GM12891 (cell line): ENCODE measurements around the gene RIPPLY3.
"Not testable (repeated sequence)": the region's sequence is repeated elsewhere in the genome, so short reads cannot be mapped to it uniquely, and the experiment has no call there.

Experiments
- DNase-seq: peaks from one replicate; pipeline ENCODE4 v3.0.0; 2011; ENCODE audit warnings: low spot score; ENCODE audit not compliant: insufficient read length
- FAIRE-seq: peaks from 2 replicates; lab custom pipeline; 2011; peaks lifted over from hg19 to GRCh38; lab: Jason Lieb, UNC
- PAX5 ChIP-seq: IDR thresholded peaks from 2 replicates; pipeline ENCODE4 v1.6.1; 2011; ENCODE audit warnings: low read length, moderate library complexity, mild to moderate bottlenecking; ENCODE audit not compliant: insufficient read depth, severe bottlenecking
- POLR2A ChIP-seq: IDR thresholded peaks from 2 replicates; pipeline ENCODE4 v1.6.1; 2011; ENCODE audit warnings: low read depth, low read length, control low read depth
- POLR2AphosphoS5 ChIP-seq: IDR thresholded peaks from 2 replicates; pipeline ENCODE4 v1.6.1; 2011; ENCODE audit warnings: low read depth, low read length, control low read depth
- POU2F2 ChIP-seq: IDR thresholded peaks from 2 replicates; pipeline ENCODE4 v1.6.1; 2011; ENCODE audit warnings: low read depth, mild to moderate bottlenecking, control low read depth, low read length, moderate library complexity
- SPI1 ChIP-seq: IDR thresholded peaks from 2 replicates; pipeline ENCODE4 v1.6.1; 2011; ENCODE audit warnings: low read depth, low read length, control low read depth
- TAF1 ChIP-seq: IDR thresholded peaks from 2 replicates; pipeline ENCODE4 v1.6.1; 2011; ENCODE audit warnings: low read depth, low read length, control low read depth

Gene RIPPLY3

GRCh38 chr21:37044643-37045042 lies 38.1 kb downstream of the RIPPLY3 start:
- FAIRE-seq (no peak), DNase-seq (no peak)
- TF ChIP-seq PAX5 = no peak
- no peak for TF ChIP-seq SPI1
- no peak for TF ChIP-seq POLR2A
- no peak for TF ChIP-seq POLR2AphosphoS5
- no peak for TF ChIP-seq TAF1
- TF ChIP-seq POU2F2 = no peak

GRCh38 chr21:37045149-37045548 lies 38.6 kb downstream of the RIPPLY3 start:
- TF ChIP-seq SPI1 (no peak), POU2F2 (no peak), PAX5 (no peak), TAF1 (no peak), POLR2A (no peak), POLR2AphosphoS5 (no peak)
- DNase-seq = peak; percentile 35
- peak; percentile 71 for FAIRE-seq

DNA sequence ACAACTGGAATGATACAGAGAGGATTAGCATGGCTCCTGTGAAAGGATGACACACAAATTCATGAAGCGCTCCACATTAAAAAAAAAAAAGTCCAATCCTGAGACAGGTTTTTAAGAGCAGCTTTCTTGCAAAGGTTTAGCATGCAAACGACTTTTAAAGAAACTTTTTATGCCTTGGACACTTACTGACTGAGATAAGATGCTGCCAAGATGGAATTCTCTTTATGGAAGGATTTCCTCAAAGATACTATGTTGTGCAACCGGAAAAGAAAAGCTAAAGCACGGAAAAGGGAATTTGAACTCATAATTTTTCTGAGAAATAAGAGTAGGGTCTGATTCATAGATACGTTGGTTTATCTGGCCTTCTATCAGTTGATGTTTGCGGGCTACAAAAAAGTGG lies 39.1 kb downstream of the RIPPLY3 start:
- FAIRE-seq (no peak), DNase-seq (no peak)
- TF ChIP-seq TAF1 (no peak), POLR2AphosphoS5 (no peak), PAX5 (no peak), SPI1 (no peak), POU2F2 (no peak), POLR2A (no peak)

DNA sequence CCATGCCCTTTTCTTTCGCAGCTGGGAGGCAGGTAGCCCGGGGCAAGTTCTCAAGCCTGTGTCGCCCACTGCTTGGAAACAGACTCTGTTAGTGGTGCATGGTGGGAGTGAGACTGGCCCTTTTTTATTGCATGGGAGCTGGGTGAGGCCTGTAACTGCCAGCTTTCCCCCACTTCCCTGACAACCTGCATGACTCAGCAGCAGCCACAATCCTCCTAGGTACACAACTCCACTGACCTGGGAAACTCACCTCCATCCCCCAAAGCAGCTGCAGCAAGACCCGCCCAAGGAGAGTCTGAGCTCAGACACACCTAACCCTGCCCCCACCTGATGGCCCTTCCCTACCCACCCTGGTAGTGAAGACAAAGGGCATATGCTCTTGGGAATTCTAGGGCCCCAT lies 40.6 kb downstream of the RIPPLY3 start:
- TF ChIP-seq TAF1 (no peak), POLR2AphosphoS5 (no peak), PAX5 (no peak), POLR2A (no peak)
- DNase-seq (no peak), FAIRE-seq (no peak)

DNA sequence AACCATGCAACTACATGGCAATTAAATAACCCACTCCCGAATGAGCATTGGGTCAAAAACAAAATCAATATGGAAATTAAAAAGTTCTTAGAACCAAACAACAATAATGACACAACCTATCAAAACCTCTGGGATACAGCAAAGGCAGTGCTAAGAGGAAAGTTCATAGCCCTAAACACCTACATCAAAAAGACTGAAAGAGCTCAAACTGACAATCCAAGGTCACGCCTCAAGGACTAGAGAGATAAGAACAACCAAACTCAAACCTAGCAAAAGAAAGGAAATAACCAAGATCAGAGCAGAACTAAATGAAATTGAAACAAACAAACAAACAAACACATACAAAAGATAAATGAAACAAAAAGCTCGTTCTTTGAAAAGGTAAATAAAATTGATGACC lies 43.2 kb downstream of the RIPPLY3 start:
- DNase-seq, FAIRE-seq: not testable (repeated sequence)

DNA sequence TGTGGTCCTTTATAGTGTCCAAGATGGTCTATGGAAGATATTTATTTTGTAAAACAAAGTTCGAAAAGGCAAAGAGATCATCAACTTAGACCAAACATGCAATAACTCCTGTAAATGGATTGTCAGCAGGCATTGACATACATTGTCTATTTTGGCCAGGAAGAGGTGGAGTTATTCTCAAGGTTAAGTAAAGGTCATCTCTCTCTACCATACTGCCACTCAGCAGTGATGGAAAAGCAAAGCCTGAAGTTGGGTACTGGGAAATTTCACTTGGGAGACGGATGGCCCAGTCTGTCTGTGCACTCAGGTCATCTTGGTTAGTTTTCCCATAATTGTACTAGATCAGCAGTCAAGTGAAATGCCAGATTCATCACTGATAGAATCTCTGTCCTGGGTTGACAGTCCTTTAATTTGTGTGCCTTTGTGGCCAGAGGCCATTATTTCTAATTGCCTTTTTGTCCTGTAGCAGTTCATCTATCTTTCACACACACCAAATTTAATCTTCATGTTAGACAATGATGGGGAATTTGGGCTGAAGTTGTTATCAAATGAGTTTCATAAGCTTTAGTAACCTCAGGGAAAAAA lies 48.9 kb downstream of the RIPPLY3 start:
- DNase-seq = no peak
- no peak for TF ChIP-seq POLR2A
- TF ChIP-seq POU2F2 = no peak
- TF ChIP-seq POLR2AphosphoS5 = no peak
- TF ChIP-seq SPI1 = no peak
- no peak for TF ChIP-seq TAF1
- TF ChIP-seq PAX5 = no peak
- FAIRE-seq = no peak

DNA sequence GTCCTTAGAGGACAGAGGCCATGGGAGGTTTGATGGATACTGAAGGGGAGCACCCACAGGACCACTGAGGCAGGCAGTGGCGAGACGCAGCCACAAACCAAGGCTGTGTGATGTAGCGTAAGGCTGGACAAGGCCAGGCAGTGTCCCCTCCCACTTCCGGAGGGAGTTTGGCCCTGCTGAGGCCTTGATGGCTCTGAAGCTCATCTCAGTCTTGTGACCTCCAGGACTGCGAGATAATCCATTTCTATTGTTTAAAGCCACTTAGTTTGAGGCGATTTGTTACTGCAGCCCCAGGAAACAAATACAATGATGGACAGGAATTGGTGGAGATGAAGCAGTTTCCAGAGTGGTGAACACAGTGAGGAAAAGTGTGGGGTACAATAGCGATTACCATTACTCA lies 51.1 kb downstream of the RIPPLY3 start:
- no peak for TF ChIP-seq TAF1
- TF ChIP-seq POLR2A = no peak
- TF ChIP-seq POLR2AphosphoS5 = no peak
- no peak for TF ChIP-seq PAX5
- no peak for TF ChIP-seq SPI1
- no peak for TF ChIP-seq POU2F2
- FAIRE-seq = no peak
- DNase-seq = no peak

DNA sequence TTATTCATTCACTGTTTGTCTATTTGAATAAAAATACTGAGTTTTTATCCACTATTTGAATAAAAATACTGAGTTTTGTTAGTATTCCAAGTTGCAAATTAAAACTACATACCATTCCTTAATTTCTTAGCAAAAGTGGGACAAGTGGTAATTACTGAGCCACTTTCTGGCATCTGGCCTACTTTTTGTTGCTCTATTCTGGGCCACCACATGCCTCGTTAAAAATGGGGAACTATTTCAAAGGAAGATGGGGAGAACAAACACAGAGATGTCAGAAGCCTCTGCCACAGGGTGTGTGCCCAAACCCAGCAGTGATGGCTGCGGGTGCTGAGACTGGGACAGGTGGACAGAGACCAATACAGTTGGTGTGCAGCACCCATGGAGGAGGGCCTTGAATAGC lies 51.8 kb downstream of the RIPPLY3 start:
- no peak for FAIRE-seq
- DNase-seq = no peak
- no peak for TF ChIP-seq POU2F2
- no peak for TF ChIP-seq POLR2A
- no peak for TF ChIP-seq PAX5
- no peak for TF ChIP-seq TAF1
- no peak for TF ChIP-seq SPI1
- TF ChIP-seq POLR2AphosphoS5 = no peak

- FAIRE-seq = no peak
- no peak for TF ChIP-seq PAX5
- TF ChIP-seq POLR2A = no peak
- no peak for TF ChIP-seq TAF1
- no peak for TF ChIP-seq SPI1
- TF ChIP-seq POLR2AphosphoS5 = no peak
- no peak for TF ChIP-seq POU2F2
- DNase-seq = no peak
Measured at GRCh38 chr21:37059181-37059580, 52.7 kb downstream of the RIPPLY3 start.

GRCh38 chr21:37060296-37060695 lies 53.8 kb downstream of the RIPPLY3 start:
- FAIRE-seq = no peak
- DNase-seq = no peak

More at GRCh38 chr21:37060296-37060695, 53.8 kb downstream of the RIPPLY3 start:
- TF ChIP-seq POU2F2 (no peak), PAX5 (no peak), POLR2AphosphoS5 (no peak), SPI1 (no peak), POLR2A (no peak), TAF1 (no peak)
